NB4 (cell line): Measurements from ENCODE around the gene EXOC4.

Experiments used
- DNase-seq: peaks from one replicate; pipeline ENCODE4 v3.0.0; 2010; ENCODE audit warnings: low read depth
- H3K4me3 ChIP-seq: one replicate; pipeline ENCODE4 v1.5.1; 2011; ENCODE audit warnings: mild to moderate bottlenecking, low read depth, low read length, moderate library complexity
- MYC ChIP-seq: IDR thresholded peaks from 2 replicates; pipeline ENCODE4 v1.6.1; 2011; ENCODE audit warnings: low read depth, low read length
- POLR2A ChIP-seq: IDR thresholded peaks from 2 replicates; pipeline ENCODE4 v1.6.1; 2011; ENCODE audit warnings: mild to moderate bottlenecking; ENCODE audit not compliant: insufficient read length; ENCODE audit errors: extremely low read depth
- TF ChIP-seq, protein P1 (sequence below): IDR thresholded peaks from one replicate; pipeline ENCODE4 v1.5.1; 2012; ENCODE audit warnings: low read depth, low read length
- TF ChIP-seq, protein P2 (sequence below): IDR thresholded peaks from 2 replicates; pipeline ENCODE4 v1.6.1; 2011; ENCODE audit warnings: low read depth, low read length

EXOC4 gene

DNA sequence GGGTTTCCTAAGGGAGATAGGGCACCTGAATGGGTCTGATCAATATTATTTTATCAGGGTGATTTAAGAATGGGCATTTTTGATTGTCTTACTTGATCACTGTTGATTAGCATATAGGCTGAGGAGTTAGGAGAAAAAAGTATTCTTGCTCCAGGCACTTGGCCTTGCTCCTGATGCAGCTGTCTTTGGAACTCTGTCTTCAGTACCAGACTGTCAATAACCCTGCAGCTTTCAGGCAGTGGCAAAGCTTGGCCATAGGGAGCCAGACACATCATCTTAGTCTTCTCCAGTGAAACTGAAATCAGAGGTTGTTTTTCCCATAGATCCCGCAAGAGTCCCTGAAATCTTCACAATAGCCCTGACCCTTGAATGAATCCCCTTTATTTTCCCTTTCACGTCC is 47.2 kb downstream of the EXOC4 start:
- no peak for DNase-seq
- TF ChIP-seq, protein P1, sequence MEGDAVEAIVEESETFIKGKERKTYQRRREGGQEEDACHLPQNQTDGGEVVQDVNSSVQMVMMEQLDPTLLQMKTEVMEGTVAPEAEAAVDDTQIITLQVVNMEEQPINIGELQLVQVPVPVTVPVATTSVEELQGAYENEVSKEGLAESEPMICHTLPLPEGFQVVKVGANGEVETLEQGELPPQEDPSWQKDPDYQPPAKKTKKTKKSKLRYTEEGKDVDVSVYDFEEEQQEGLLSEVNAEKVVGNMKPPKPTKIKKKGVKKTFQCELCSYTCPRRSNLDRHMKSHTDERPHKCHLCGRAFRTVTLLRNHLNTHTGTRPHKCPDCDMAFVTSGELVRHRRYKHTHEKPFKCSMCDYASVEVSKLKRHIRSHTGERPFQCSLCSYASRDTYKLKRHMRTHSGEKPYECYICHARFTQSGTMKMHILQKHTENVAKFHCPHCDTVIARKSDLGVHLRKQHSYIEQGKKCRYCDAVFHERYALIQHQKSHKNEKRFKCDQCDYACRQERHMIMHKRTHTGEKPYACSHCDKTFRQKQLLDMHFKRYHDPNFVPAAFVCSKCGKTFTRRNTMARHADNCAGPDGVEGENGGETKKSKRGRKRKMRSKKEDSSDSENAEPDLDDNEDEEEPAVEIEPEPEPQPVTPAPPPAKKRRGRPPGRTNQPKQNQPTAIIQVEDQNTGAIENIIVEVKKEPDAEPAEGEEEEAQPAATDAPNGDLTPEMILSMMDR, result no peak
- TF ChIP-seq, protein P2, sequence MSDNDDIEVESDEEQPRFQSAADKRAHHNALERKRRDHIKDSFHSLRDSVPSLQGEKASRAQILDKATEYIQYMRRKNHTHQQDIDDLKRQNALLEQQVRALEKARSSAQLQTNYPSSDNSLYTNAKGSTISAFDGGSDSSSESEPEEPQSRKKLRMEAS, result no peak
- TF ChIP-seq MYC, result no peak
- TF ChIP-seq POLR2A, result no peak
- no peak overlapping the region for H3K4me3 ChIP-seq

DNA sequence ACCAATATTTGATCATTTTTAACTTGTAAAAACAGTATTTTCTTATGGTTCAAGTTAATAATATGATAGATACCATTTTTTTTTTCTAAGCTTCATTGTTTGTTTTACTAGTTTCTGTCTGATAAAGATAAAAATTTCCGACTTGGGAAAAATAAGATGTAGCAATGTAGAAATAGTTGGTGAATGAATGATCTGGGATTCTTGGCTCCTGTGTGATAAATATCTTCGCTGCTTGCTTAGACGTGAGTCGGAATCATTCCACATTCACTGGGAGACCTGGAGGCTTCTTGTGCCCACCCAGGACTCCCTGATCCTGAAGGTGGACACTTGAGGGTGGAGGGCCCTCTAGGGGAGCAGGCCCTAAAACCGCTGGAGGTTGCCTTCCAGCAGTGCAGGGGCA is 47.9 kb downstream of the EXOC4 start:
- TF ChIP-seq MYC, result no peak
- TF ChIP-seq POLR2A, result no peak
- TF ChIP-seq, protein P1, result no peak
- TF ChIP-seq, protein P2, result no peak
- DNase-seq, result no peak
- no peak overlapping the region for H3K4me3 ChIP-seq

DNA sequence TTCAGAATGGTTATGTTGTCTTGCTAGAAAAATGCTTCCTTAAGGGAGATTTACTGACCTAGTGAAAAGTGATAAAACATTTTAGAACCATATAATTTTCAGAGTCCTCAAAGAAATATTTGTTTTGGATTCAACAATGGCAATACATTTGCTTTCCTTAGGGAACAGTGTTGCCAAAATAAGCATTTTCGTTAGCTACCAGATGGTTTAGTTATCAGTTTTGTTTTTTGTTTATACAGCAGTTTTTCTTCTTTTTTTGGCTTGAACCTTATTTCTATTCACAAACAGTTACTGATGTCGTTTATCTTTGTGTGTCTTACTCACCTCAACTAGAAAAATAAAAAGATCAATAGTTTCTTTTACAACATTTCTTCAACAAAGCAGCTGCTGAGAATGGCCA is 48.6 kb downstream of the EXOC4 start:
- no peak overlapping the region for H3K4me3 ChIP-seq
- DNase-seq, result no peak
- TF ChIP-seq POLR2A (no peak), MYC (no peak)
- TF ChIP-seq, protein P1, result no peak
- TF ChIP-seq, protein P2, result no peak

DNA sequence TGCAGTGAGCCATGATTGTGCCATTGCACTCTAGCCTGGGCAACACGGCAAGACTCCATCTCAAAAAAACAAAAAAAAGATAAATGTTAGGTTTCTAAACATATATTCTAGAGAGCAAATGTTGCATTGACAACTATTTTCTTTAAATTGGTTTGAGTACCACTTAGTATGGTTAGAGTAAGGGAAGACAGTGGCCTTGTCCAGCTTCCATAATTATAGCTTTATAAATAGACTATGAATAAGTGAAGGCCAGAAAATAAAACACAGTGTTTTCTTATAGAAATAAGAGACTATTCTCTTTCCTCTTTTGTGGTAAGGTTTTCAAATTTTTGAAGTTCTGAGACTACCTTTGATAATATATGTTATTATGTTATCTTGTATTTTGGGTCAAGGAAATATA is 50.5 kb downstream of the EXOC4 start:
- no peak for DNase-seq
- TF ChIP-seq POLR2A (no peak), MYC (no peak)
- TF ChIP-seq, protein P1, result no peak
- TF ChIP-seq, protein P2, result no peak
- no peak overlapping the region for H3K4me3 ChIP-seq

DNA sequence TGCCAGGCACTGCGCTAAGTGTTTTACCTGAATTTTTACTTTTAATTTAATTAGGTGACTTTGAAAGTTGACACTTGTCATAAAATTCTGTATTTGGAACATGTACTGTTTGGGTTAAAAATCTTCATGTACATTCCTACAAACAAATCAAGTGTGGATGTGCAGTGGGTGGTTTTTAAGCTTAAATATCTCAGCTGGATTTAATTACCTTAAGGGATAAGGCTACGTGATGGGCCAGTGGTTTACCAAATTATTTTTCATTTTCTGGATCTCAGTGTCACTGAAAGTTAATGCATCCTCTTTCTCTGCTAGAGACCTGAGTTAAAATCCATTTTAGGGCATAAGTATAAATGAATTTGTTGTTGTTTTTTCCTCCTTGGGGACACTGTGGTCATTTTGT is 51.1 kb downstream of the EXOC4 start:
- TF ChIP-seq POLR2A (no peak), MYC (no peak)
- TF ChIP-seq, protein P2, result no peak
- TF ChIP-seq, protein P1, result no peak
- no peak for DNase-seq
- H3K4me3 ChIP-seq, result no peak overlapping the region

DNA sequence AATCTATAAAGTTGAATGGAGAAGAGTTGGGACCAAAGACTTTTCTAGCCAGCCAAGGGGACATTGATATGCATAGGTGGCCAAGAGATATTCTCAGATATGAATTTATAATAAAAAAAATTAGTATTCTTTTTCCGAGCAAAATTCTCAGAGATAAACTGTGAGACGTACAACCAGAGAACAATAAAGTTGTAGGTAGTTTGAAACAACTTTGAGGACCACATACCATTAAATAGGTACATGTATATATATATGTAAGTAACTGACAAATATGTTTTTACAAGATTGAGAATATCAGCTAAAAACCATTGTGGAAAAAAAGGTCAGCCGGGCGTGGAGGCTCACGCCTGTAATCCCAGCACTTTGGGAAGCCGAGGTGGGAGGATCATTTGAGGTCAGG is 56.5 kb downstream of the EXOC4 start:
- TF ChIP-seq, protein P1, result no peak
- no peak for TF ChIP-seq POLR2A
- no peak for TF ChIP-seq MYC
- TF ChIP-seq, protein P2, result no peak
- no peak for DNase-seq
- no peak overlapping the region for H3K4me3 ChIP-seq
